H9 (cell line): Measurements from ENCODE around the gene EN1. TPM values are rescaled to one million over a fixed set of nuclear protein-coding genes. Genes with fewer than 3 reads are reported as not detected.

Source experiments
- DNase-seq: peaks from one replicate; pipeline ENCODE4 v3.0.0-alpha.2; 2017
- H2AFZ ChIP-seq: one replicate; pipeline ENCODE4 v1.6.1; 2013; ENCODE audit warnings: mild to moderate bottlenecking, low read length, control low read depth, moderate library complexity
- H2AK5ac ChIP-seq: 2 replicates; pipeline ENCODE4 v1.6.1; 2013; ENCODE audit warnings: low read length, control low read depth, mixed read lengths; ENCODE audit not compliant: insufficient read length
- H2BK120ac ChIP-seq: one replicate; pipeline ENCODE4 v1.6.1; 2013; ENCODE audit warnings: low read depth, mild to moderate bottlenecking, low read length, control low read depth, inconsistent platforms; ENCODE audit not compliant: poor library complexity, severe bottlenecking
- H2BK12ac ChIP-seq: 2 replicates; pipeline ENCODE4 v1.6.1; 2013; ENCODE audit warnings: low read length, control low read depth, mixed read lengths, low read depth; ENCODE audit not compliant: insufficient read length
- H2BK15ac ChIP-seq: 2 replicates; pipeline ENCODE4 v1.6.1; 2013; ENCODE audit warnings: low read depth, low read length, control low read depth
- H2BK20ac ChIP-seq: one replicate; pipeline ENCODE4 v1.6.1; 2013; ENCODE audit warnings: low read depth, mild to moderate bottlenecking, low read length, control low read depth, inconsistent platforms; ENCODE audit not compliant: poor library complexity, severe bottlenecking
- H2BK5ac ChIP-seq: 2 replicates; pipeline ENCODE4 v1.6.1; 2013; ENCODE audit warnings: low read length, control low read depth, mixed read lengths; ENCODE audit not compliant: insufficient read length
- H3K14ac ChIP-seq: 2 replicates; pipeline ENCODE4 v1.6.1; 2013; ENCODE audit warnings: low read length, control low read depth; ENCODE audit not compliant: insufficient read depth
- H3K18ac ChIP-seq: 2 replicates; pipeline ENCODE4 v1.6.1; 2013; ENCODE audit warnings: low read depth, mild to moderate bottlenecking, mixed read lengths, low read length, control low read depth; ENCODE audit not compliant: insufficient read length
- H3K23ac ChIP-seq: 2 replicates; pipeline ENCODE4 v1.6.1; 2013; ENCODE audit warnings: low read length, control low read depth, mixed read lengths, low read depth; ENCODE audit not compliant: insufficient read length
- H3K23me2 ChIP-seq: 2 replicates; pipeline ENCODE4 v1.6.1; 2013; ENCODE audit warnings: low read depth, mild to moderate bottlenecking, mixed read lengths, low read length, control low read depth; ENCODE audit not compliant: insufficient read length, poor library complexity, severe bottlenecking
- H3K27ac ChIP-seq: 2 replicates; pipeline ENCODE4 v1.5.1; 2013; ENCODE audit warnings: low read length, control low read depth, mixed read lengths, low read depth; ENCODE audit not compliant: insufficient read length
- H3K27me3 ChIP-seq: 2 replicates; pipeline ENCODE4 v1.6.1; 2013; ENCODE audit warnings: low read length, control low read depth, inconsistent platforms; ENCODE audit not compliant: insufficient read depth
- H3K4ac ChIP-seq: 2 replicates; pipeline ENCODE4 v1.6.1; 2013; ENCODE audit warnings: low read depth, mild to moderate bottlenecking, control low read depth, inconsistent platforms, low read length, moderate library complexity
- H3K4me1 ChIP-seq: 2 replicates; pipeline ENCODE4 v1.6.1; 2013; ENCODE audit warnings: low read length, control low read depth, inconsistent platforms; ENCODE audit not compliant: insufficient read depth
- H3K4me2 ChIP-seq: 2 replicates; pipeline ENCODE4 v1.6.1; 2013; ENCODE audit warnings: low read length, control low read depth, mixed read lengths; ENCODE audit not compliant: insufficient read length, insufficient read depth
- H3K56ac ChIP-seq: 2 replicates; pipeline ENCODE4 v1.6.1; 2013; ENCODE audit warnings: low read depth, mild to moderate bottlenecking, mixed read lengths, low read length, control low read depth; ENCODE audit not compliant: insufficient read length
- H3K79me1 ChIP-seq: 2 replicates; pipeline ENCODE4 v1.6.1; 2013; ENCODE audit warnings: low read depth, mild to moderate bottlenecking, moderate library complexity, low read length, control low read depth, inconsistent platforms; ENCODE audit not compliant: insufficient read depth, poor library complexity, severe bottlenecking
- H3K79me2 ChIP-seq: 2 replicates; pipeline ENCODE4 v1.6.1; 2013; ENCODE audit warnings: low read length, control low read depth, inconsistent platforms; ENCODE audit not compliant: insufficient read depth
- H3K9ac ChIP-seq: 2 replicates; pipeline ENCODE4 v1.6.1; 2013; ENCODE audit warnings: low read length, control low read depth, mixed read lengths; ENCODE audit not compliant: insufficient read length; ENCODE audit errors: extremely low read depth
- H3K9me3 ChIP-seq: one replicate; pipeline ENCODE4 v1.6.1; 2013; ENCODE audit warnings: low read depth, low read length, inconsistent platforms; ENCODE audit not compliant: control insufficient read depth
- H3T11ph ChIP-seq: one replicate; pipeline ENCODE4 v1.6.1; 2013; ENCODE audit warnings: mild to moderate bottlenecking, low read length, control low read depth, inconsistent platforms
- H4K20me1 ChIP-seq: one replicate; pipeline ENCODE4 v1.6.1; 2013; ENCODE audit not compliant: control insufficient read depth, insufficient read length, insufficient read depth
- H4K5ac ChIP-seq: 2 replicates; pipeline ENCODE4 v1.6.1; 2013; ENCODE audit warnings: low read depth, mild to moderate bottlenecking, mixed read lengths, low read length, control low read depth; ENCODE audit not compliant: insufficient read length
- H4K8ac ChIP-seq: replicated peaks from 2 replicates; pipeline ENCODE4 v1.6.1; 2013; ENCODE audit warnings: low read length, control low read depth, mixed read lengths, low read depth; ENCODE audit not compliant: insufficient read length
- H4K91ac ChIP-seq: 2 replicates; pipeline ENCODE4 v1.6.1; 2013; ENCODE audit warnings: low read depth, mild to moderate bottlenecking, moderate library complexity, mixed read lengths, low read length, control low read depth; ENCODE audit not compliant: insufficient read length
- H3K27ac Mint-ChIP-seq, 3 experiments: 2 replicates in 2 of 3; 3 replicates in 1 of 3; pipeline ENCODE4 v1.8.0; 2020 to 2021; ENCODE audit warnings: mixed read lengths in 3 of 3, mild to moderate bottlenecking in 1 of 3, moderate library complexity in 1 of 3
- H3K27me3 Mint-ChIP-seq: 2 replicates; pipeline ENCODE4 v1.8.0; 2021; ENCODE audit warnings: low read depth, mild to moderate bottlenecking, moderate library complexity, mixed read lengths
- H3K36me3 Mint-ChIP-seq, 3 experiments: 2 replicates in 2 of 3; 3 replicates in 1 of 3; pipeline ENCODE4 v1.8.0; 2020 to 2021; ENCODE audit warnings: low read depth in 3 of 3, mixed read lengths in 3 of 3; ENCODE audit not compliant: insufficient read depth in 1 of 3
- H3K4me1 Mint-ChIP-seq, 2 experiments: 2 replicates each; pipeline ENCODE4 v1.8.0; 2020; ENCODE audit warnings: mixed read lengths in 2 of 2
- H3K4me3 Mint-ChIP-seq, 2 experiments: 2 replicates in 1 of 2; 3 replicates in 1 of 2; pipeline ENCODE4 v1.8.0; 2020 to 2021; ENCODE audit warnings: mild to moderate bottlenecking in 2 of 2, mixed read lengths in 2 of 2, moderate library complexity in 1 of 2
- H3K9me3 Mint-ChIP-seq, 2 experiments: 2 replicates in 1 of 2; 3 replicates in 1 of 2; pipeline ENCODE4 v1.8.0; 2020; ENCODE audit warnings: mild to moderate bottlenecking in 2 of 2, mixed read lengths in 2 of 2, moderate library complexity in 1 of 2
- CTCF ChIP-seq: fragments of 200-600 bp; sonication (generic); conservative IDR thresholded peaks from 3 replicates; pipeline ENCODE4 v1.8.0; 2021; ENCODE audit warnings: antibody characterized with exemption, mild to moderate bottlenecking
- WGBS: extraction: QIAGEN DNeasy Blood & Tissue Kit; methylation state at CpG from one replicate; pipeline ENCODE4 v1.1.7; 2013; ENCODE audit warnings: missing lambda C conversion rate, low lambda C conversion rate, mixed read lengths; ENCODE audit not compliant: insufficient read length; ENCODE audit errors: extremely low coverage; 5-methylcytosine and 5-hydroxymethylcytosine counted together
- total RNA-seq: library from RNA; stranded (reverse); gene quantifications from 2 replicates; pipeline ENCODE4 v1.2.1, GENCODE V29; 2021

Gene EN1
- total RNA-seq, 1 experiment from 2014 or later = not detected

DNA sequence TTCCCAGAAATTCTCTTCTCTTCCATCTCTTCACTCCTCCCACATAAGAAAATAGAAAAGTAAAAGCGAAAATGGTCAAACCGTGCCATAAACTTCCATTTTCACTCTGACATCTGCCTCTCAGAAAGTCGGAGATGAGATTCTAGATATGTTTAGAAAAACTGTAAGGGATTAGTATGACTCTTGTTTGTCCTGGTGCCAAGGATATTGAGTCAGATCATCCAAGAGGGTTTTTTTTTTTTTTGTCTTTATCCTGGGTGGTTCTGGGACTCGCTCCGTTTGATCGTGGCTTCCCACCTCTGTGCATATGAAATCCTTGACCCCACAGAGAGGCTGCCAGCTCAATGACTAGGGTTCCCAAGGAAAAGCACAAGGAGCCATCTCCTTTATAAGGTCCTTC is 17.3 kb downstream of the EN1 start:
- H3K27me3 Mint-ChIP-seq = peaks cover 94% of the 10 kb centered on the region
- H4K91ac ChIP-seq = no peak overlapping the region

More for the DNA sequence above, 17.3 kb downstream of the EN1 start:
- DNase-seq = no peak
- H3K4me3 Mint-ChIP-seq = no peak overlapping the region
- Histone ChIP-seq H3T11ph (no peak overlapping the region), H3K9me3 (no peaks in the 10 kb centered on the region), H2BK15ac (no peak overlapping the region), H3K14ac (no peak overlapping the region), H2BK5ac (no peak overlapping the region), H3K27me3 (peaks cover 38% of the 10 kb centered on the region), H3K23me2 (peaks cover 3% of the 10 kb centered on the region), H2AK5ac (no peak overlapping the region), H3K4me1 (no peaks in the 10 kb centered on the region; the same call in 1 of the 2 replicates), H3K79me2 (no peaks in the 10 kb centered on the region), H3K27ac (no peak overlapping the region), H3K4me2 (no peak overlapping the region), H2BK12ac (no peak overlapping the region), H3K23ac (no peak overlapping the region), H3K79me1 (no peaks in the 10 kb centered on the region), H3K18ac (no peak overlapping the region), H2BK20ac (no peak overlapping the region), H3K9ac (no peak overlapping the region), H3K56ac (no peak overlapping the region), H2AFZ (no peak overlapping the region), H4K20me1 (no peaks in the 10 kb centered on the region), H4K8ac (no peak overlapping the region), H4K5ac (no peak overlapping the region), H2BK120ac (no peak overlapping the region), H3K4ac (no peak overlapping the region)
- no peak for TF ChIP-seq CTCF
- peaks cover 11 to 29% of the 10 kb centered on the region in 2 experiments for H3K4me1 Mint-ChIP-seq
- peaks cover 0 to 4% (median 0%) of the 10 kb centered on the region in 3 experiments; a peak in 1 of 7 replicates for H3K36me3 Mint-ChIP-seq
- WGBS = no CpG with 5 or more reads among the region's 6 CpGs
- H3K27ac Mint-ChIP-seq = no peak overlapping the region
- H3K9me3 Mint-ChIP-seq = no peaks in the 10 kb centered on the region
